NK-92 (cell line): ENCODE results near the gene RNU5D-1.

ENCODE experiments used
- DNase-seq: peaks from one replicate; lab custom pipeline; 2025; ENCODE audit not compliant: unreplicated experiment; lab: John Stamatoyannopoulos, UW

The RNU5D-1 gene

GRCh38 chr1:44733784-44734183 is 2.8 kb upstream of the RNU5D-1 start:
- no peak for DNase-seq

- no peak for DNase-seq
Measured at GRCh38 chr1:44733365-44733764, 2.4 kb upstream of the RNU5D-1 start.

DNA sequence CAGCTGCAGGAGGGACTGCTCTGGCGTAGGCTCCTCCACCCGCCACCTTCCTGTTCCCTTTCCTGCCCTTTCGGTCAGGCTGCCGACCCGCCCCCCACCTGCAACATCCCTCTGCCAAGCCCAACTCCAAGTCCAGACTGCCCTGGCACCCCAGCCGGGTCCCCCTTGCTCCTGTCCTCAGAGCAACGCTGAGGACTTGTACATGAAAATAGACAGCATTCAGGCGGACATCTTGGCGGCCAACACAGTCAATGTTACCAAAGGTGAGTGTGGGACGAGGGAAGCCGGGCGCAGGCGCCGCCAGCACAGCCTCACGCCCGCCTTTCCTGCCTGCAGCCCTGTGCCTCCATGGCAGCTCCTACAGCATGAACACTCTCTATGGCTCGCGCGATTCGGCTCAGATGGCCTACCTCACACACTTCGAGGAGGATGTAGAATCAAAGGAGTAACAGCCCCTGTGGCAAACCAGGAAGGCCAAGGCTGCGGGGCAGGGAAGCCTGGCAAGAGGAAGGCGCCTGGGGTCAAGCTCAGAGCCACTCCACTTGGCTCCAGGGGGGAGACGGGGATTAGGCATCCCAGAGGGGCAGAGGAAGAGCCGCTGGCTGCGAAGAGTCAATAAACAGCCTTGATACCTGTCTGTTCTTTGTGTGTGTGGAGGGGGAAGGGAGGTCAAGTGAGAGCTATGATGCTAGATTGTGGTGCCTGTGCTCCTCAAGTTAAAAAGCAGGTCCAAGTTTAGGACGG is 5.8 kb downstream of the RNU5D-1 start:
- DNase-seq: no peak

GRCh38 chr1:44724296-44724954 is 6.5 kb downstream of the RNU5D-1 start:
- DNase-seq: no peak

- no peak for DNase-seq
Measured at GRCh38 chr1:44723496-44724295, 7.3 kb downstream of the RNU5D-1 start.

DNA sequence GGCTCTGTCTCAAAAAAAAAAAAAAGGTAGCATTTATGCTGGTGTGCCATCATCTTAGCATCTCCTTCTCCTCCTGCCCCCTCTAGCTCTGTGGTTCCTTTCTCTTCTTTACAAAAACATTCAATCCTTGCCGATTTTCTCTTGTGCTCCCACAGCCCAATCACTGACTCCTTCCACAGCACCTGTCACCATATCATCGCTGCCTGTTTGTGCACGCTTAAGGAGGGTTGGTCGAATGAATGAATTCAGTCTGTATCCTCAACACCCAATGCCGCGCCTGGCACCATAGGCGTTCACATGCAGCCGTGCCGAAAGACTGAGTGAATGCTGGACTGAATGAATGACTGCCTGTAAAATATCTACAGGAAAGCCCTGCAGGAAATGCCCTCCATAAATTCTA is 7.9 kb downstream of the RNU5D-1 start:
- DNase-seq: no peak

GRCh38 chr1:44721485-44722361 is 9.2 kb downstream of the RNU5D-1 start:
- DNase-seq: no peak

DNA sequence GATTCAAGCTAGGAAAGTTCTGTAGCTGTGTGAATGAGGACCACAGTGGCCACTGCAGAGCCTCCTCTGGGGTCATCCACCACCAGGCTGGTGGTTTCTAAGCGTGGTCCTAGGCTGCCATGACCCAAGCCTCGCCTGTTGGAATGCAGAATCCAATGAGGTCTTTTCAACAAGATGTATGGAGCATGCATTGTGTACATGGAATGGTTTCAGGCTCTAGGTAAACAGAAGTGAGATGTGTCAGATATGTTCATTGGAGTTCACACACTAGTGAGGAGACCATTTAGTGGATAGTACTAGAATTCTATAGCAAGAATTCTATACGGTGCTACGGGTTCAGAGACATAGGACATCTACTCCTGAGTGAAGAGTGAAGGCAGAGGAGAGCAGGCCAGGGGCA is 10.7 kb downstream of the RNU5D-1 start:
- DNase-seq: no peak

- DNase-seq: no peak
Measured at GRCh38 chr1:44719318-44719717, 11.7 kb downstream of the RNU5D-1 start.

GRCh38 chr1:44718091-44718490 is 12.9 kb downstream of the RNU5D-1 start:
- DNase-seq: no peak

DNA sequence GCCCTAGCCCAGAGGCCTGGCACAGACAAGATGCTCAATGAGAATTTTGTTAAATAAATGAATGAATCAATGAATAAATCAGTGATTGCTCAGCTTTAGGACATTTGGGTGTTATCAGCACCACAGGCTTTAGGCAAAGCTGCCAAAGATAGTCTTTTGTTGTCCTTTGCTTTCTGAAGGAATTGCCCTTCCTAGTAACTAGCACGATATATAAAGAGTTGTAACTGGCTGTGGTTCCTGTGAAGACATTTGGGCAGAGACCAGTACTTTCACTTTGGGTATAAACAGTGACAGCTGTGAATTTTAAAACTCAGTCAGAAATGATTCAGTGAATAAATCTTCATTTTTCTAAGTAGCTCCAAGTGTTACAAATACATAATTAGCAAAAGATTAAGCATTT is 13.3 kb downstream of the RNU5D-1 start:
- DNase-seq: no peak

DNA sequence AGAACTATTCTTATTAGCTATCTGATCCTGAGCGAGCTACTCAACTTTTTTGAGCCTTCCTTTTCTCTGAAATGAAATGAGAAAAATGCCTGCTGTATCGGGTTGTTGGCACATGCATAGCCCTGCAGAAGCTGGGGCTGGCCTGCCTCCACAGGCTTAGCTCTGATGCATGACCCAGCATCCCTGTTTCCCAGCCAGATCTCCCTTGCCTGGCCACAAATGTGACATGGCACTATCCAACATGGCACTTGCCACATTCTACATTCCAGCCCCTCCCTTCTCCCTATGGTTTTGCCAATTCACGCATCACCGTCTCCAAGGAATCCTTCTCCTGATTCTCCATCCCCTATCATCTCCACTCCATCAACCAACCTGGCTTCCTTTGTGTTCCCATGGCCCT is 13.8 kb downstream of the RNU5D-1 start:
- no peak for DNase-seq

DNA sequence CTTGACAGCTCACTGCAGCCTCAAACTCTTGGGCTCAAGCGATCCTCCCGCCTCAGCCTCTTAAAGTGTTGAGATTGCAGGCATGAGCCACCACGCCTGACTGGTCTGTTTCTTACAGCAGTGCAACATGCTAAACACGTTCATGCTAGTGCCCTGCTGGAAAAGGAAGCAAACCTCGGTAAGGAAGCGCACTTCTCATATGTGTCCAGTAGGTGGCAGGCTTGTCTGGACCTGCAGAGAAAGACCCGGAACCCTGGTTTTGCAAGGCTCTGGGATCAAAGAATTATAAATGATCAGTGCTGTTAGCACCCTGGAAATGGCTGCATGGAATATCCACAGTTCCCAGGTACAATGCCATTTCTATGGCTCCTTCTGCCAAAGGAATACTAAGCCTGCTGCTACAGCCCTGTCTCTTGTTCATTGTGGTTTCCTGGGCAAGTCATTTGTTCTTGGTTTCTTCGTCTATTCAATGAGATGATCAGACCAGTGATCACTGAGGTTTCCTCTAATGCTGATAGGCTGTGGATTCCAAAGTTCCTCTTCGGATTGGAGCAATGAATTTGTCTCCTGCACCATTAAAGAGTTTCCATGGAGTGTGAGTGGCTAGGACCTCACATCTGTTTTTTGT is 15.9 kb downstream of the RNU5D-1 start:
- DNase-seq: no peak

GRCh38 chr1:44714532-44714931 is 16.4 kb downstream of the RNU5D-1 start:
- no peak for DNase-seq

- no peak for DNase-seq
Measured at GRCh38 chr1:44713321-44713781, 17.6 kb downstream of the RNU5D-1 start.

DNA sequence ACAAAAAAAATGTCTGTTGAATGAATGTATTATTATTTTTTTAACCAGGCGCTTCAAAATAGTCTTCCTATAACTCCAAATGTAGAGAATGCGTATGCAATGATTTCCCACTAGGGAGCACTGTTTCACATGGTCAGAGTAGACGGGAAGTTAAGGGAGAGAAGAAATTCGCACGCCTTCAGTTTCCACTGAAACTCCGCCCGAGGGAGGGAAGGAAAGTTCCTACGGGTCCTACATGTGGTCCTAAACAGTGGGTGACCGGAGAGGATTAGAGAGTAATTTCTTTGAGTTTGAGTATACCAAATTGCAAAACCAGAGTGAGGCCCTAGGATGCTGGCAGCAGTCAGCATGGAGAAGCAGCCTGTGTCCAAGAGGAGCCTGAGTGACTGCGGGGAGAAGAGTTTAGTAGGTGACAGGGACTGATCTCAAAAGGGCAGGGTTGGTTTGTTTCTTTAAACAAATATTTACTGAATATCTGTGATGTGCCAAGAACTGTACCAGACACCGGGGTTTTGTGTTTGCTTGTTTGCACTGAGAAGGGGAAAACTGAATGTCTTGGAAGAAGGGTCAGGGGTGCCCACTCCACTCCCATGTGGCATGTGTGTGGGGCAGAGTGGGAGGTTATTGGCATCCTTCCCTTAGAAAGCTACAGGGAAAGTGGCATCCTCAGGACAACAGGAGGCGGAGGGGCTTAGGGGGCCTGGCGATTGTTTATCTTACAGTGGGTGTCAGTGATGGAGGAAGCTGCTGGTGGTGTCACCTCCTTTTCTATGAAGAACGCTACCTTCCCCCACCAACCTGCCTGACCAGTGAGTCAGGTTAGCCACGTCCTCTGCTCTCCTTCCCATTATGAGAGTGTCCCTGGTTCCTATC is 22.8 kb downstream of the RNU5D-1 start:
- DNase-seq: no peak

GRCh38 chr1:44707112-44707881 is 23.7 kb downstream of the RNU5D-1 start:
- DNase-seq: no peak

- DNase-seq: no peak
Measured at GRCh38 chr1:44705938-44706337, 25.0 kb downstream of the RNU5D-1 start.

DNA sequence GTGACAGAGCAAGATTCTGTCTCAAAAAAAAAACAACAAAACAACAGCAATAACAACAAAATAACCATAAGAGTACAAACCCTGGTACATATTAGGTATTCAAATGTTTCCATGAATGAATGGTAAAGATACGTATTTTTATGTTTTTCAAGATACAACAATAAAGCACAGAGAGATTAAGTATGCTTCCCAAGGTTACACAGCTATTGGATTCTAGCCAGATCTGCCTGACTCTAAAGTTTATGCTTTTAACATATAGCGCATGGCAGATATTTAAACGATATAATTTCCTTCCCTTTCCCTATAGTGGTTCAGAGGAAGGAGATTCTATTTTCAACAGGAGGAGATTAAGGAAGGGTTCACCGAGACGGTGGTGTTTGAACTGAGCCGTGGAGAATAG is 25.5 kb downstream of the RNU5D-1 start:
- no peak for DNase-seq
